ENCODE results near the gene FARS2. TPM values are rescaled to one million over a fixed set of nuclear protein-coding genes. Genes with fewer than 3 reads are reported as not detected.

FARS2 gene
- total RNA-seq, 4 donors from 2014 or later, result 10.6 to 24.9 (median 15.2) TPM

DNA sequence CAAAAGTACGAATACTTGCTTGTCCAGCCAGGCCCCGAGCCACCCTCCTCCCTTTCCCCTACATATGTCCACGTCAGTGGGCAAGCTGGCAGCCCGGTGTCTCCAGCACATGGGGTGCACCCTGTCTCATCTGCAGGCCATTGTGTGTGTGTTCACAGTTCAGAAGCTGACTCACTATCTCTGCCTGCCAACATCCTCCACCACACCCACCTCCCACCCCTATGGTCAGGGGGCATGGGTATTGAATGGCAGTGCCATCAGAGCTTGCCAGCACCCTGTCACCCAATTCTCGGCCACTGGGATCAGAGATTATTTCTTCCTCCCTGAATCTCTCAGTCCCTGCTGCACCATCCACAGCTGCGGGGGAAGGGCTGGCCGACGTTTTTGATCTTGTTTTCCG is 195.7 kb downstream of the FARS2 start:
- WGBS, result 76% methylated on average over 9 of the region's 9 CpGs
- intact Hi-C loops (cut with DNase I), result no loop called here
- no peak overlapping the region for H3K27ac ChIP-seq (replicated peaks in 1 of 4)
- no peak overlapping the region for H3K4me3 ChIP-seq
- DNase-seq (ENCODE audit: extremely low spot score), result no peak
- H3K9me3 ChIP-seq, result no peaks in the 10 kb centered on the region
- peaks cover 0 to 6% (median 5%) of the 10 kb centered on the region in 4 donors for H3K4me1 ChIP-seq
- no peaks in the 10 kb centered on the region for H3K27me3 ChIP-seq
- TF ChIP-seq, protein P1, sequence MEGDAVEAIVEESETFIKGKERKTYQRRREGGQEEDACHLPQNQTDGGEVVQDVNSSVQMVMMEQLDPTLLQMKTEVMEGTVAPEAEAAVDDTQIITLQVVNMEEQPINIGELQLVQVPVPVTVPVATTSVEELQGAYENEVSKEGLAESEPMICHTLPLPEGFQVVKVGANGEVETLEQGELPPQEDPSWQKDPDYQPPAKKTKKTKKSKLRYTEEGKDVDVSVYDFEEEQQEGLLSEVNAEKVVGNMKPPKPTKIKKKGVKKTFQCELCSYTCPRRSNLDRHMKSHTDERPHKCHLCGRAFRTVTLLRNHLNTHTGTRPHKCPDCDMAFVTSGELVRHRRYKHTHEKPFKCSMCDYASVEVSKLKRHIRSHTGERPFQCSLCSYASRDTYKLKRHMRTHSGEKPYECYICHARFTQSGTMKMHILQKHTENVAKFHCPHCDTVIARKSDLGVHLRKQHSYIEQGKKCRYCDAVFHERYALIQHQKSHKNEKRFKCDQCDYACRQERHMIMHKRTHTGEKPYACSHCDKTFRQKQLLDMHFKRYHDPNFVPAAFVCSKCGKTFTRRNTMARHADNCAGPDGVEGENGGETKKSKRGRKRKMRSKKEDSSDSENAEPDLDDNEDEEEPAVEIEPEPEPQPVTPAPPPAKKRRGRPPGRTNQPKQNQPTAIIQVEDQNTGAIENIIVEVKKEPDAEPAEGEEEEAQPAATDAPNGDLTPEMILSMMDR (IDR thresholded peaks at IDR 0.05), result no peak
- TF ChIP-seq EP300 (IDR thresholded peaks at IDR 0.05) (no peak), POLR2AphosphoS5 (IDR thresholded peaks at IDR 0.05) (no peak), POLR2A (IDR thresholded peaks at IDR 0.05; ENCODE audit: low read depth) (no peak)
- H3K36me3 ChIP-seq, result no peaks in the 10 kb centered on the region

- 86% methylated on average over 8 of the region's 9 CpGs for WGBS
- TF ChIP-seq EP300 (IDR thresholded peaks at IDR 0.05) (no peak), POLR2A (IDR thresholded peaks at IDR 0.05; ENCODE audit: low read depth) (no peak), POLR2AphosphoS5 (IDR thresholded peaks at IDR 0.05) (no peak)
- TF ChIP-seq, protein P1 (IDR thresholded peaks at IDR 0.05), result no peak
- DNase-seq (ENCODE audit: extremely low spot score), result no peak
- no peak overlapping the region for H3K27ac ChIP-seq (replicated peaks in 1 of 4)
- no peak overlapping the region for H3K4me3 ChIP-seq
- intact Hi-C loops (cut with DNase I), result no loop called here
- no peaks in the 10 kb centered on the region for H3K9me3 ChIP-seq
- no peaks in the 10 kb centered on the region for H3K36me3 ChIP-seq
- peaks cover 0 to 6% (median 5%) of the 10 kb centered on the region in 4 donors for H3K4me1 ChIP-seq
- H3K27me3 ChIP-seq, result no peaks in the 10 kb centered on the region
Observed at GRCh38 chr6:5457983-5458683, 196.8 kb downstream of the FARS2 start.

DNA sequence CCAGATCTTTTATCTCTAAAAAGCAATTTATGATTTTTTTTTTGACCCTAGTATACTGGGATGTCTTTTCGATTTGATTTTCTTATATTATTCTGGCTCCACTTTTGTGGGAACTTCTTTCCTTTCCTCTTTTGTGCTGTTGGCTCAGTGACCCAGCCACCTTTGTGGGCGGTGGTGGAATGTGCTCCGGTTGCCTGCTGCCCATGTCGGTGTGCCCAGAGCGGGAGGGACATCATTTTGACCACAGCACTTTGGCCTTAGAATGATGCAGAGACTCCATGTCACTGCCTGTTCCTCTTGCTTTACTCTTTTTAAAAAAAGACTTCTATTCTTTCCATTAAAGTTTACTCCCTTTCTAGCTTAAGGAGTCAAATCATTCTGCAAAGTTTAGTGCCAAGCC is 198.0 kb downstream of the FARS2 start:
- intact Hi-C loops (cut with DNase I), result no loop called here
- TF ChIP-seq POLR2AphosphoS5 (IDR thresholded peaks at IDR 0.05), result no peak
- TF ChIP-seq, protein P1 (IDR thresholded peaks at IDR 0.05), result no peak
- no peak for TF ChIP-seq EP300 (IDR thresholded peaks at IDR 0.05)
- no peak for TF ChIP-seq POLR2A (IDR thresholded peaks at IDR 0.05; ENCODE audit: low read depth)
- no peaks in the 10 kb centered on the region for H3K36me3 ChIP-seq
- H3K4me1 ChIP-seq, result peaks cover 0 to 6% (median 5%) of the 10 kb centered on the region in 4 donors
- H3K27me3 ChIP-seq, result no peaks in the 10 kb centered on the region
- DNase-seq (ENCODE audit: extremely low spot score), result no peak
- H3K27ac ChIP-seq (replicated peaks in 1 of 4), result no peak overlapping the region
- H3K9me3 ChIP-seq, result no peaks in the 10 kb centered on the region
- 89% methylated on average over 5 of the region's 5 CpGs for WGBS
- no peak overlapping the region for H3K4me3 ChIP-seq

DNA sequence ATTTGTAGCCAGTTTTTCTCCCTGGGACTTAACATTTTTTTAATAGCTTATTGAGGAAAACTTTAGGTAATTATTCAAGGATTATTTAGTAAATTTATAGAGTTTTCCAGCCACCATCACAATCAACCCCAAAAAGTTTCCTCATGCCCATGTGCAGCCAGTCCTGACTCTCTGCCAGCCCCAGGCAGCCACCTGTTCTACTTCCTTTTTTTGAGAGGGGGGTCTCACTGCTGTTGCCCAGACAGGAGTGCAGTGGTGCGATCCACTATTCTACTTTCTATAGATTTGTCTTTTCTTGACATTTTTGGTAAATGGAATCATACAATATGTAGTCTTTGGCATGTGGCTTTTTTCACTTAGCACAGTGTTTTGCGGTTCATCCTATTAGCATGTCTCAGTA is 200.1 kb downstream of the FARS2 start:
- no peaks in the 10 kb centered on the region for H3K36me3 ChIP-seq
- 98% methylated on average over 2 of the region's 2 CpGs for WGBS
- peaks cover 0 to 6% (median 5%) of the 10 kb centered on the region in 4 donors for H3K4me1 ChIP-seq
- no peaks in the 10 kb centered on the region for H3K9me3 ChIP-seq
- intact Hi-C loops (cut with DNase I), result loop anchor here (10.0 kb wide), 2 partner anchors 403 to 853 kb away; no protein-coding TSS in a partner anchor
- H3K4me3 ChIP-seq, result no peak overlapping the region
- H3K27ac ChIP-seq (replicated peaks in 1 of 4), result no peak overlapping the region
- no peaks in the 10 kb centered on the region for H3K27me3 ChIP-seq
- DNase-seq (ENCODE audit: extremely low spot score), result no peak
- TF ChIP-seq POLR2AphosphoS5 (IDR thresholded peaks at IDR 0.05) (no peak), EP300 (IDR thresholded peaks at IDR 0.05) (no peak), POLR2A (IDR thresholded peaks at IDR 0.05; ENCODE audit: low read depth) (no peak)
- TF ChIP-seq, protein P1 (IDR thresholded peaks at IDR 0.05), result no peak
